ENCODE measurements around the gene GUCD1. TPM values are rescaled to one million over a fixed set of nuclear protein-coding genes. Genes with fewer than 3 reads are reported as not detected.

The GUCD1 gene
- total RNA-seq, 4 donors from 2014 or later = 48.2 to 98.8 (median 76.2) TPM

DNA sequence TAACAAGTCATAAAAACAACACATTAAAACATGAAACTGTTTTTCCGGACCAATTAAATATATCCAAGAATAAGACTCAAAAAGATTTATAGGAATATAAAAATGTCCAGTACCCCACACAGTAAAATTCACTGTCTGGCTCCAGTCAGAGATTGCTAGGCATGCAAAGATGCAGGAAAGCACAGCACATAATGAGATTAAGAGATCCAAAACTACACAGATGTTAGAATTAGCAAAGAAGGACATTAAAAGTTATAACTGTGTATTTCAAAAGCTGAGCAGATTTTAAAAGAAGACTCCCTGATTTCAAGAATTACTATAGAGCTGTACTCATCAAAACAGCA, 24.3 kb upstream of the GUCD1 start:
- Histone ChIP-seq H3K27me3 (no peaks in the 10 kb centered on the region), H3K4me1 (peaks cover 18 to 74% (median 49%) of the 10 kb centered on the region in 3 donors), H3K9me3 (no peaks in the 10 kb centered on the region), H3K27ac (peak overlapping the region in 3 of 4 donors; percentile 68 to 79 (median 76)), H3K36me3 (peaks cover 0 to 26% (median 0%) of the 10 kb centered on the region in 3 donors), H3K4me3 (no peak overlapping the region)
- intact Hi-C loops (cut with DNase I) = no loop called here
- WGBS, 2 donors = 41 to 48% methylated on average over 1 of the region's 1 CpG
- no peak for TF ChIP-seq POLR2A (IDR thresholded peaks at IDR 0.05)
- TF ChIP-seq, protein P1, sequence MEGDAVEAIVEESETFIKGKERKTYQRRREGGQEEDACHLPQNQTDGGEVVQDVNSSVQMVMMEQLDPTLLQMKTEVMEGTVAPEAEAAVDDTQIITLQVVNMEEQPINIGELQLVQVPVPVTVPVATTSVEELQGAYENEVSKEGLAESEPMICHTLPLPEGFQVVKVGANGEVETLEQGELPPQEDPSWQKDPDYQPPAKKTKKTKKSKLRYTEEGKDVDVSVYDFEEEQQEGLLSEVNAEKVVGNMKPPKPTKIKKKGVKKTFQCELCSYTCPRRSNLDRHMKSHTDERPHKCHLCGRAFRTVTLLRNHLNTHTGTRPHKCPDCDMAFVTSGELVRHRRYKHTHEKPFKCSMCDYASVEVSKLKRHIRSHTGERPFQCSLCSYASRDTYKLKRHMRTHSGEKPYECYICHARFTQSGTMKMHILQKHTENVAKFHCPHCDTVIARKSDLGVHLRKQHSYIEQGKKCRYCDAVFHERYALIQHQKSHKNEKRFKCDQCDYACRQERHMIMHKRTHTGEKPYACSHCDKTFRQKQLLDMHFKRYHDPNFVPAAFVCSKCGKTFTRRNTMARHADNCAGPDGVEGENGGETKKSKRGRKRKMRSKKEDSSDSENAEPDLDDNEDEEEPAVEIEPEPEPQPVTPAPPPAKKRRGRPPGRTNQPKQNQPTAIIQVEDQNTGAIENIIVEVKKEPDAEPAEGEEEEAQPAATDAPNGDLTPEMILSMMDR (IDR thresholded peaks at IDR 0.05) = no peak
- no peak for DNase-seq

DNA sequence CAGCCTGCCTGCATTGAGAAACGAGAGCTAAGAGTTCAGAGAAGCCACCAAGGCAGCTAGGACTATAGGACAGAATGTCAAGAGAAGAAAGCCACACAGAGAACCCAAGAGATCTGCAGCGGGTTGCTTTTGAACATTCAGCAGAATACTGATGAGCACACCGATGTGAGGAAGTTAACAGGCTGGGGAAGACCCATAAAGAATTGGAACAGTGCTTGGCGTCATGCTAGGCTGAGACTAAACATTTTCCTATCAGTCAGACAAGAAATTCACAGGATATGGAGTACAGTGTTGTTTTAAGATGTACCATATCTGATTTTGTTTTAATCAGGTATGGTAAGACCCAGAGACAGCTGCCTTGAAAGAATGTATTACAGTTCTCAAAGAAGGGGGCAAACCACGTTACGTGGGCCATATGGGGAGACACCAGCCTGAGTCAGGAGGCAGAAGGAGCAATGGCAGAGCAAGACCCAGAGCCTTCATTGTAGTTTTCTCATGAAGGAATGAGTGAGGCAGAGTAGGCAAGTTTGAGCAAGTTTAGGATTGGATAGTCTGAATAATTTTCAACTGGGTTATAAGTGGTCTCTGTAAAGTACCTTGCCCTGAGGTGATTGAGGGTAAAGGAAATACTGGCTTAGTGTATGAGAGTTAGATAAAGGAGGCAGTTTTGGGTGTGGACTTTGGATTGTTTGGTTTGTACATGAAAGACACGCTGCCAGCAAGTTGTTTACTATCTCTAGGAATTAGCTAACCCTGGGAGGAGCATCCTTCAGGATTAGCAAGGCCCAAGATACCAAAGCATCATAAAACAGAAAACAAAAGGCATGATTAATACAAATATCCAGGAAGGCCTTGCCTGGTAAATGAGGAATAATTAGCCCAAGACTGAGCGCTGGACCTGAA, 23.7 kb upstream of the GUCD1 start:
- intact Hi-C loops (cut with DNase I) = no loop called here
- H3K9me3 ChIP-seq = no peaks in the 10 kb centered on the region
- 50 to 54% methylated on average over 8 of the region's 8 CpGs for WGBS, 2 donors
- H3K36me3 ChIP-seq = peaks cover 0 to 32% (median 0%) of the 10 kb centered on the region in 3 donors
- DNase-seq = no peak
- peak overlapping the region; percentile 68 to 79 (median 73) for H3K27ac ChIP-seq
- H3K27me3 ChIP-seq = no peaks in the 10 kb centered on the region
- TF ChIP-seq, protein P1 (IDR thresholded peaks at IDR 0.05) = no peak
- no peak for TF ChIP-seq POLR2A (IDR thresholded peaks at IDR 0.05)
- no peak overlapping the region for H3K4me3 ChIP-seq
- H3K4me1 ChIP-seq = peaks cover 12 to 68% (median 43%) of the 10 kb centered on the region in 3 donors

DNA sequence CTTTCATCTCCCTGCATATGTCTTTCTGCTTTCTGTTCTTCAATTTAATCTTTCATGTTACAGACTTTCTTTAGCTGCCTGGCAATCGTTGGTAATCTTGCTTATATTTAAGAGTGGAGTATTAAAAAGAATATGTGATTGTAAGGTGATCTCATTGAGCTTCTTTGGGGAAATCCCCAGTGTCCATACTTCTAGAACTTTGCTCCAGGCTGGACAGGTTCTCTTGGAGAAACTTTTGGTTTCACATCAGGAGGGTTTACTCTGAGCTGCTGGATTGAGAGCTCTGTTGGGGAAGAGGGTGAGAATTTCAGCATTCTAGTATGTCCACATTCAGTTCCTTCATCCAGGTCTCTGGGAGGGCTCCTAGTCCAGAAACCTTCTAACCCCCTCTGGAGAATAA, 21.8 kb upstream of the GUCD1 start:
- no peak overlapping the region for H3K27ac ChIP-seq
- H3K36me3 ChIP-seq = peaks cover 0 to 51% (median 0%) of the 10 kb centered on the region in 3 donors

DNA sequence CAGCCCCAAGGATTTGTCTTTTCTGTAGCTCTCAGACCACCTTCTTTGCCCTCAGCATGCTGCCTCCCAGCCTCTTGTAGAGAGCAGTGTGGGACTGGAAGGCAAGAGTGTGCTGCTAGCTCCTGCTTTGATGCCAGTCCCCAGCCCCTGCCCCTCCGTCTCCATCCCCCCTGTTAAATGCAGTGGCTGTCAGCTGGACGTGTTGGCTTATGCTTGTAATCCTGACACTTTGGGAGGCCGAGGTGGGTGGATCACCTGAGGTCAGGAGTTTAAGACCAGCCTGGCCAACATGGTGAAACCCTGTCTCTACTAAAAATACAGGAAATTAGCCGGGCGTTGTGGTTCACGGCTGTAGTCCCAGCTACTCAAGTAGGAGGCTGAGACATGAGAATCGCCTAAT, 16.3 kb upstream of the GUCD1 start:
- peaks cover 14 to 99% (median 31%) of the 10 kb centered on the region in 3 donors for H3K36me3 ChIP-seq
- intact Hi-C loops (cut with DNase I) = no loop called here
- WGBS, 2 donors = 90 to 98% methylated on average over 5 to 6 of the region's 7 CpGs

More for the DNA sequence above, 21.8 kb upstream of the GUCD1 start:
- H3K4me1 ChIP-seq = peaks cover 7 to 50% (median 27%) of the 10 kb centered on the region in 3 donors
- no peak for DNase-seq
- no peak overlapping the region for H3K4me3 ChIP-seq
- no peak for TF ChIP-seq POLR2A (IDR thresholded peaks at IDR 0.05)
- TF ChIP-seq, protein P1 (IDR thresholded peaks at IDR 0.05) = no peak
- H3K27me3 ChIP-seq = no peaks in the 10 kb centered on the region
- intact Hi-C loops (cut with DNase I) = no loop called here
- H3K9me3 ChIP-seq = no peaks in the 10 kb centered on the region
- 52 to 58% methylated on average over 1 of the region's 1 CpG for WGBS, 2 donors

More for the DNA sequence above, 16.3 kb upstream of the GUCD1 start:
- Histone ChIP-seq H3K4me1 (peaks cover 0 to 11% (median 0%) of the 10 kb centered on the region in 3 donors), H3K27ac (no peak overlapping the region), H3K9me3 (no peaks in the 10 kb centered on the region), H3K27me3 (no peaks in the 10 kb centered on the region), H3K4me3 (no peak overlapping the region)
- TF ChIP-seq, protein P1 (IDR thresholded peaks at IDR 0.05) = no peak
- no peak for TF ChIP-seq POLR2A (IDR thresholded peaks at IDR 0.05)
- no peak for DNase-seq

Measured in esophagus squamous epithelium (tissue), 5 donors.